Keratinocyte (primary cell): ENCODE measurements around the gene CRKL. TPM values are rescaled to one million over a fixed set of nuclear protein-coding genes. Genes with fewer than 3 reads are reported as not detected.

Source experiments
- DNase-seq: peaks from one replicate; pipeline ENCODE4 v3.0.0-alpha.2; 2011; ENCODE audit warnings: low read depth, missing footprints, low spot score
- FAIRE-seq: peaks from 2 replicates; lab custom pipeline; 2011; peaks lifted over from hg19 to GRCh38; lab: Jason Lieb, UNC
- H2AFZ ChIP-seq: 2 replicates; pipeline ENCODE4 v1.6.0; 2012; ENCODE audit warnings: low read length, control low read depth, inconsistent platforms; ENCODE audit not compliant: control insufficient read depth
- H3K27ac ChIP-seq: 2 replicates; pipeline ENCODE4 v1.5.1; 2011; ENCODE audit warnings: low read length; ENCODE audit not compliant: control insufficient read depth, insufficient read depth
- H3K27me3 ChIP-seq: 3 replicates; pipeline ENCODE4 v1.6.0; 2011; ENCODE audit warnings: low read length; ENCODE audit not compliant: control insufficient read depth, insufficient read depth; ENCODE audit errors: extremely low read depth
- H3K36me3 ChIP-seq, 2 experiments: 2 replicates in 1 of 2; 3 replicates in 1 of 2; pipeline ENCODE4 v1.5.1; 2011; ENCODE audit warnings: low read length in 2 of 2, mild to moderate bottlenecking in 1 of 2; ENCODE audit not compliant: control insufficient read depth in 2 of 2, insufficient read depth in 2 of 2; ENCODE audit errors: extremely low read depth in 1 of 2
- H3K4me1 ChIP-seq: 3 replicates; pipeline ENCODE4 v1.5.1; 2011; ENCODE audit warnings: low read length; ENCODE audit not compliant: control insufficient read depth, insufficient read depth; ENCODE audit errors: extremely low read depth
- H3K4me2 ChIP-seq: 3 replicates; pipeline ENCODE4 v1.6.0; 2011; ENCODE audit warnings: low read depth, low read length; ENCODE audit not compliant: control insufficient read depth, insufficient read depth; ENCODE audit errors: extremely low read depth
- H3K4me3 ChIP-seq, 3 experiments: fragments of 200-600 bp in 1 of 3; sonication (generic) in 1 of 3; 2 replicates in 2 of 3; 3 replicates in 1 of 3; pipeline ENCODE4 v1.5.1; 2011 to 2016; ENCODE audit warnings: low read length in 3 of 3, mild to moderate bottlenecking in 3 of 3, control low read depth in 2 of 3, inconsistent platforms in 1 of 3, low read depth in 1 of 3, mixed read lengths in 1 of 3, mixed run types in 1 of 3, moderate library complexity in 1 of 3; ENCODE audit not compliant: control insufficient read depth in 2 of 3, insufficient read depth in 2 of 3; ENCODE audit errors: extremely low read depth in 1 of 3
- H3K79me2 ChIP-seq: 2 replicates; pipeline ENCODE4 v1.6.0; 2012; ENCODE audit warnings: low read length; ENCODE audit not compliant: control insufficient read depth, insufficient read depth
- H3K9ac ChIP-seq: 3 replicates; pipeline ENCODE4 v1.6.0; 2011; ENCODE audit warnings: low read length; ENCODE audit not compliant: control insufficient read depth, insufficient read depth; ENCODE audit errors: extremely low read depth
- H3K9me1 ChIP-seq: 3 replicates; pipeline ENCODE4 v1.6.0; 2011; ENCODE audit warnings: low read length; ENCODE audit not compliant: control insufficient read depth, insufficient read depth; ENCODE audit errors: extremely low read depth
- H3K9me3 ChIP-seq: 2 replicates; pipeline ENCODE4 v1.5.1; 2012; ENCODE audit warnings: low read depth, low read length; ENCODE audit not compliant: control insufficient read depth
- H4K20me1 ChIP-seq: 3 replicates; pipeline ENCODE4 v1.6.0; 2011; ENCODE audit warnings: low read length; ENCODE audit not compliant: control insufficient read depth, insufficient read depth; ENCODE audit errors: extremely low read depth
- CTCF ChIP-seq, 3 experiments: IDR thresholded peaks in 1 of 3; conservative IDR thresholded peaks in 1 of 3; optimal IDR thresholded peaks in 1 of 3; 2 replicates in 2 of 3; 3 replicates in 1 of 3; pipeline versions ENCODE3 to v1.5.1; 2011; ENCODE audit warnings: low read length in 3 of 3, mild to moderate bottlenecking in 3 of 3, moderate library complexity in 2 of 3, control low read depth in 1 of 3, inconsistent platforms in 1 of 3; ENCODE audit not compliant: insufficient read depth in 2 of 3; ENCODE audit errors: extremely low read depth in 1 of 3
- EZH2 ChIP-seq: IDR thresholded peaks from one replicate; pipeline ENCODE4 v1.6.1; 2012; ENCODE audit warnings: inconsistent platforms, mild to moderate bottlenecking, low read length, moderate library complexity
- dilution Hi-C: fragments of 300-500 bp; cut with MboI; formaldehyde crosslinking; loops from one replicate; pipeline ENCODE4 v1.7.0; 2020; ENCODE audit warnings: low sequenced_read_pairs; ENCODE audit not compliant: extremely low pct_ligation_motif_present
- polyA plus RNA-seq, 5 experiments: library from polyadenylated mRNA; depleted of rRNA in 3 of 5; stranded (reverse) in 3 of 5; stranded (forward) in 1 of 5; unstranded in 1 of 5; fragments of >200 nt; gene quantifications; 1 replicate in 1 of 5; 2 replicates in 3 of 5; 3 replicates in 1 of 5; pipeline versions ENCODE4 v1.2.1 to v1.2.3, GENCODE V29; 2011 to 2012; ENCODE audit warnings: missing spikeins in 2 of 5, low read depth in 1 of 5, low replicate concordance in 1 of 5

Gene CRKL
- polyA plus RNA-seq, 1 donor (not counting 4 experiments of a cell fraction or from before 2014, with no cell fraction given): 32.1 TPM

- H3K4me3 ChIP-seq: no peak overlapping the region
- TF ChIP-seq EZH2 (no peak), CTCF (optimal IDR thresholded peaks at IDR 0.05 in 1 of 3, IDR thresholded peaks at IDR 0.05 in 1 of 3, conservative IDR thresholded peaks at IDR 0.05 in 1 of 3; ENCODE audit: extremely low read depth in 1 of 3, insufficient read depth in 2 of 3, low read length in 3 of 3) (no peak)
- peaks cover 11 to 20% of the 10 kb centered on the region in 2 experiments for H3K36me3 ChIP-seq
- H3K27me3 ChIP-seq: no peaks in the 10 kb centered on the region
- H3K9ac ChIP-seq: no peak overlapping the region
- no peak overlapping the region for H2AFZ ChIP-seq
- DNase-seq: no peak
- H3K9me3 ChIP-seq: no peaks in the 10 kb centered on the region
- H3K9me1 ChIP-seq: no peaks in the 10 kb centered on the region
- peak overlapping the region; percentile 37 for H3K4me2 ChIP-seq
- no peak for FAIRE-seq
- peak overlapping the region; percentile 33 for H3K27ac ChIP-seq
- H3K79me2 ChIP-seq: peaks cover 92% of the 10 kb centered on the region
- H3K4me1 ChIP-seq: peaks cover 36% of the 10 kb centered on the region
- peaks cover 14% of the 10 kb centered on the region for H4K20me1 ChIP-seq
- dilution Hi-C loops: no loop called here
Observed at GRCh38 chr22:20945578-20945934, 28.3 kb downstream of the CRKL start.

- FAIRE-seq: peak; percentile 67
- H3K4me1 ChIP-seq: peaks cover 43% of the 10 kb centered on the region
- H4K20me1 ChIP-seq: peaks cover 11% of the 10 kb centered on the region
- peaks cover 11 to 21% of the 10 kb centered on the region in 2 experiments for H3K36me3 ChIP-seq
- dilution Hi-C loops: no loop called here
- H3K9me3 ChIP-seq: no peaks in the 10 kb centered on the region
- no peak overlapping the region for H3K9ac ChIP-seq
- H3K4me3 ChIP-seq: no peak overlapping the region
- no peaks in the 10 kb centered on the region for H3K9me1 ChIP-seq
- no peak overlapping the region for H2AFZ ChIP-seq
- H3K4me2 ChIP-seq: peak overlapping the region; percentile 37
- no peaks in the 10 kb centered on the region for H3K27me3 ChIP-seq
- peaks cover 90% of the 10 kb centered on the region for H3K79me2 ChIP-seq
- TF ChIP-seq CTCF (optimal IDR thresholded peaks at IDR 0.05 in 1 of 3, IDR thresholded peaks at IDR 0.05 in 1 of 3, conservative IDR thresholded peaks at IDR 0.05 in 1 of 3; ENCODE audit: extremely low read depth in 1 of 3, insufficient read depth in 2 of 3, low read length in 3 of 3): no peak
- no peak for TF ChIP-seq EZH2
- DNase-seq: no peak
- peak overlapping the region; percentile 16 for H3K27ac ChIP-seq
Observed at GRCh38 chr22:20946080-20946986, 29.1 kb downstream of the CRKL start.
